Natural killer cell (primary cell): ENCODE measurements around the gene ELAVL1. TPM values are rescaled to one million over a fixed set of nuclear protein-coding genes. Genes with fewer than 3 reads are reported as not detected.

Source experiments
- ATAC-seq, 3 donors: fragments of 150-1000 bp in 2 of 3; fragments of 200-7000 bp in 1 of 3; cut with Tn5 transposase; 1 replicate in 1 of 3; 2 replicates in 2 of 3; pipeline ENCODE4 v1.10.0; 2021; ENCODE audit warnings: mild to moderate bottlenecking in 2 of 3, moderate library complexity in 2 of 3
- DNase-seq, 2 donors: peaks; one replicate each; pipeline versions ENCODE4 v3.0.0 to v3.0.0-alpha.2; 2013 to 2021; ENCODE audit warnings: mixed read lengths in 1 of 2
- H3K27ac ChIP-seq: one replicate; pipeline ENCODE4 v1.5.1; 2013; ENCODE audit warnings: mild to moderate bottlenecking, low read length
- H3K27me3 ChIP-seq: one replicate; pipeline ENCODE4 v1.6.1; 2013; ENCODE audit warnings: low read length; ENCODE audit not compliant: control insufficient read depth, insufficient read depth
- H3K36me3 ChIP-seq: one replicate; pipeline ENCODE4 v1.6.1; 2013; ENCODE audit warnings: low read length; ENCODE audit not compliant: control insufficient read depth, insufficient read depth
- H3K4me1 ChIP-seq: one replicate; pipeline ENCODE4 v1.6.1; 2013; ENCODE audit warnings: low read length; ENCODE audit not compliant: control insufficient read depth, insufficient read depth
- H3K4me3 ChIP-seq: one replicate; pipeline ENCODE4 v1.5.1; 2013; ENCODE audit warnings: low read length
- H3K9me3 ChIP-seq: one replicate; pipeline ENCODE4 v1.6.1; 2013; ENCODE audit warnings: low read length; ENCODE audit not compliant: control insufficient read depth, insufficient read depth
- H3K27ac Mint-ChIP-seq, 2 donors: one replicate each; pipeline ENCODE4 v1.8.0; 2022; ENCODE audit warnings: mild to moderate bottlenecking in 2 of 2, mixed read lengths in 2 of 2, moderate library complexity in 1 of 2
- H3K27me3 Mint-ChIP-seq, 2 donors: one replicate each; pipeline ENCODE4 v1.8.0; 2022; ENCODE audit warnings: low read depth in 2 of 2, mixed read lengths in 2 of 2
- H3K36me3 Mint-ChIP-seq: one replicate; pipeline ENCODE4 v1.8.0; 2022; ENCODE audit warnings: mixed read lengths
- H3K4me1 Mint-ChIP-seq, 2 donors: one replicate each; pipeline ENCODE4 v1.8.0; 2022; ENCODE audit warnings: mixed read lengths in 2 of 2
- H3K4me3 Mint-ChIP-seq: one replicate; pipeline ENCODE4 v1.8.0; 2022; ENCODE audit warnings: mild to moderate bottlenecking, moderate library complexity, mixed read lengths
- H3K9me3 Mint-ChIP-seq, 2 donors: one replicate each; pipeline ENCODE4 v1.8.0; 2022; ENCODE audit warnings: mixed read lengths in 2 of 2
- CTCF ChIP-seq: fragments of 200-600 bp; IDR thresholded peaks from one replicate; pipeline ENCODE4 v1.8.0; 2022; ENCODE audit warnings: antibody characterized with exemption
- WGBS: methylation state at CpG from one replicate; pipeline ENCODE4 v1.1.7; 2013; ENCODE audit warnings: missing lambda C conversion rate; ENCODE audit not compliant: insufficient coverage; 5-methylcytosine and 5-hydroxymethylcytosine counted together
- intact Hi-C: fragments of 100-400 bp; cut with micrococcal nuclease; formaldehyde crosslinking; loops from one replicate; pipeline ENCODE4 v1.14.2; 2022
- total RNA-seq, 4 donors: library from RNA; stranded (reverse); fragments of 120-200 nt in 1 of 4; gene quantifications; one replicate each; pipeline versions ENCODE4 v1.2.3 to v1.2.4, GENCODE V29; 2013 to 2022

The ELAVL1 gene
- total RNA-seq, 3 donors from 2014 or later (not counting 1 experiment from before 2014, with no cell fraction given), result 36.9 to 43.9 (median 43.8) TPM

GRCh38 chr19:7994928-7995809 is 10.3 kb downstream of the ELAVL1 start:
- 79% methylated on average over 6 of the region's 9 CpGs for WGBS
- Mint-ChIP-seq H3K4me3 (no peak overlapping the region), H3K27me3 (no peaks in the 10 kb centered on the region), H3K4me1 (peaks cover 37 to 42% of the 10 kb centered on the region in 2 donors), H3K27ac (peak overlapping the region; percentile 0 to 74), H3K9me3 (no peaks in the 10 kb centered on the region), H3K36me3 (no peaks in the 10 kb centered on the region)
- no peak for ATAC-seq
- no peak overlapping the region for H3K27ac ChIP-seq
- no peaks in the 10 kb centered on the region for H3K9me3 ChIP-seq
- H3K4me3 ChIP-seq, result no peak overlapping the region
- no peaks in the 10 kb centered on the region for H3K27me3 ChIP-seq
- DNase-seq, result no peak
- intact Hi-C loops, result no loop called here
- no peak for TF ChIP-seq CTCF
- H3K4me1 ChIP-seq, result peaks cover 12% of the 10 kb centered on the region
- peaks cover 15% of the 10 kb centered on the region for H3K36me3 ChIP-seq

DNA sequence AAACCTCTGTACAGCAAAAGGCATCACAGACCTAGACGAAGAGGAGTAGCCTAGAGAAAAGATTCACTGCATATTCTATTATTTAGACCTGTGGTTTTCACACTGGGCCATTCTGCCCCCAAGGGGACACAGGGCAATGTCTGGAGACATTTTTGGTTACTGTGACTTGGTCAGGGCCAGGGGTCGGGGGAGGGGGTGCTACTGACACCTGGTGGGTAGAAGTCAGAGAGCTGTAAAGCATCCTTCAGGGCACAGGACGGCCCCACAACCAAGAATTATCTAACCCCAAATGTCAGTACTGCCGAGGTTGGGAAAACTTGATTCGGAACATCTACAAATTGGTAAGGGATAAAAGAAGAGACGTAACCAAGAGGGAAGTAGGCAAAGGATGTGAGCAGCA is 11.3 kb downstream of the ELAVL1 start:
- no peaks in the 10 kb centered on the region for H3K27me3 ChIP-seq
- no peaks in the 10 kb centered on the region for H3K9me3 Mint-ChIP-seq
- no peaks in the 10 kb centered on the region for H3K27me3 Mint-ChIP-seq
- no peaks in the 10 kb centered on the region for H3K9me3 ChIP-seq
- H3K27ac ChIP-seq, result no peak overlapping the region
- TF ChIP-seq CTCF, result no peak
- no peak for DNase-seq
- peaks cover 12% of the 10 kb centered on the region for H3K4me1 ChIP-seq
- ATAC-seq, result peak in 1 of 3 donors; percentile 48
- intact Hi-C loops, result no loop called here
- H3K36me3 ChIP-seq, result peaks cover 21% of the 10 kb centered on the region
- peak overlapping the region; percentile 7 to 74 for H3K27ac Mint-ChIP-seq
- WGBS, result 73% methylated on average over 5 of the region's 6 CpGs
- H3K4me3 ChIP-seq, result no peak overlapping the region
- no peak overlapping the region for H3K4me3 Mint-ChIP-seq
- peaks cover 37 to 42% of the 10 kb centered on the region in 2 donors for H3K4me1 Mint-ChIP-seq
- H3K36me3 Mint-ChIP-seq, result no peaks in the 10 kb centered on the region

GRCh38 chr19:7993560-7993959 is 11.9 kb downstream of the ELAVL1 start:
- Histone ChIP-seq H3K4me1 (peaks cover 12% of the 10 kb centered on the region), H3K9me3 (no peaks in the 10 kb centered on the region), H3K27me3 (no peaks in the 10 kb centered on the region), H3K36me3 (peaks cover 26% of the 10 kb centered on the region), H3K4me3 (no peak overlapping the region), H3K27ac (no peak overlapping the region)
- no peak for TF ChIP-seq CTCF
- no peaks in the 10 kb centered on the region for H3K36me3 Mint-ChIP-seq
- ATAC-seq (no peak), DNase-seq (no peak)
- WGBS, result 94% methylated on average over 11 of the region's 11 CpGs
- no peak overlapping the region for H3K4me3 Mint-ChIP-seq
- H3K4me1 Mint-ChIP-seq, result peaks cover 37 to 44% of the 10 kb centered on the region in 2 donors
- H3K27me3 Mint-ChIP-seq, result no peaks in the 10 kb centered on the region
- peak overlapping the region in 1 of 2 donors; percentile 74 for H3K27ac Mint-ChIP-seq
- H3K9me3 Mint-ChIP-seq, result no peaks in the 10 kb centered on the region
- intact Hi-C loops, result no loop called here
